ENCODE measurements around the gene CIITA.
A peak's percentile ranks its signal among the peaks of the same experiment; 100 is the strongest.

CIITA gene

DNA sequence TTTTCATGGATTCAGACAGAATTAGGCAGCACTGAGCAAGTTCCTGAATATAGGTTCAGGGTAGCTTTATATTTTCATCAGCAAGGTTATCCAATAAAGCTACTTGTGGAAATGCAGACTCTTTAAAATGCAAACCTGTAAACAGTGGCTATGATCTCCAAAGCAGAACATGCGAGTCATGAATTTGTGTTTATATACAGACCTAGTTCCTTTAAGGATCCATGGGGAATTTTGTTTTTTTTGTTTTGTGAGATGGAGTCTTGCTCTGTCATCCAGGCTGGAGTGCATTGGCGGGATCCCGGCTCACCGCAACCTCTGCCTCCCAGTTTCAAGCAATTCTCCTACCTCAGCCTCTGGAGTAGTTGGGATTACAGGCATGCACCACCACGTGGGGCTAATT, 82.2 kb downstream of the CIITA start:
- no peak overlapping the region for H3K27ac ChIP-seq (ENCODE audit: low read depth, low read length)

DNA sequence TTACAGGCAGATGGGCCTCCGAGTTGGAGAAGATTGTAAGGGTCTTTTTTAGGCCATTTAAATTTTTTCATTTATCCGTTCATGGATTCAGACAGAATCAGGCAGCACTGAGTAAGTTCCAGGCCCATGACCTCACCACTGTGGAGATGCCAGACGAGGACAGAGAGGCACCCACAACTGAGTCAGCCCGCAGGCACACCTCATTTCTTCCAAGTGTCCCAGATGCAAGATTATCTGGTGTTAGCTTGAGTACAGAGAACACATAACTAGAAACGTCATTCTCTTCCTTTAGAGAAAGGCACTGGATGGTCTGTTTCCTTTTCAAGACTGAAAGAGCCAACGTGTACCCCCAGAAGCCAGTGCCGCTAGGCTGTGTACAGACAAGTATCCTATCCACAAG, 84.2 kb downstream of the CIITA start:
- Histone ChIP-seq H3F3A (ENCODE audit: control insufficient read depth, insufficient read depth) (no peaks in the 10 kb centered on the region), H3K79me2 (ENCODE audit: control insufficient read depth, low read length) (peaks cover 15% of the 10 kb centered on the region), H3K4me2 (ENCODE audit: low read length) (no peak overlapping the region), H3K27me3 (ENCODE audit: control insufficient read depth, low read length) (no peaks in the 10 kb centered on the region), H4K20me1 (ENCODE audit: control insufficient read depth, insufficient read depth, low read depth, low read length) (peaks cover 10% of the 10 kb centered on the region), H3K27ac (ENCODE audit: low read depth, low read length) (no peak overlapping the region), H3K9me2 (replicated peaks; ENCODE audit: control insufficient read depth, low read length) (no peaks in the 10 kb centered on the region), H3K36me3 (ENCODE audit: control insufficient read depth, low read length) (peaks cover 54% of the 10 kb centered on the region), H3K4me3 (ENCODE audit: low read length) (no peak overlapping the region), H3K9me3 (ENCODE audit: control insufficient read depth, insufficient read depth, low read length) (no peaks in the 10 kb centered on the region), H3K4me1 (ENCODE audit: control insufficient read depth, low read length) (peaks cover 23% of the 10 kb centered on the region)
- no peak for TF ChIP-seq EZH2phosphoT487 (IDR thresholded peaks at IDR 0.05; ENCODE audit: borderline replicate concordance, low read length)
- TF ChIP-seq, protein P1, sequence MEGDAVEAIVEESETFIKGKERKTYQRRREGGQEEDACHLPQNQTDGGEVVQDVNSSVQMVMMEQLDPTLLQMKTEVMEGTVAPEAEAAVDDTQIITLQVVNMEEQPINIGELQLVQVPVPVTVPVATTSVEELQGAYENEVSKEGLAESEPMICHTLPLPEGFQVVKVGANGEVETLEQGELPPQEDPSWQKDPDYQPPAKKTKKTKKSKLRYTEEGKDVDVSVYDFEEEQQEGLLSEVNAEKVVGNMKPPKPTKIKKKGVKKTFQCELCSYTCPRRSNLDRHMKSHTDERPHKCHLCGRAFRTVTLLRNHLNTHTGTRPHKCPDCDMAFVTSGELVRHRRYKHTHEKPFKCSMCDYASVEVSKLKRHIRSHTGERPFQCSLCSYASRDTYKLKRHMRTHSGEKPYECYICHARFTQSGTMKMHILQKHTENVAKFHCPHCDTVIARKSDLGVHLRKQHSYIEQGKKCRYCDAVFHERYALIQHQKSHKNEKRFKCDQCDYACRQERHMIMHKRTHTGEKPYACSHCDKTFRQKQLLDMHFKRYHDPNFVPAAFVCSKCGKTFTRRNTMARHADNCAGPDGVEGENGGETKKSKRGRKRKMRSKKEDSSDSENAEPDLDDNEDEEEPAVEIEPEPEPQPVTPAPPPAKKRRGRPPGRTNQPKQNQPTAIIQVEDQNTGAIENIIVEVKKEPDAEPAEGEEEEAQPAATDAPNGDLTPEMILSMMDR (IDR thresholded peaks at IDR 0.05; ENCODE audit: low read depth, low read length, poor library complexity, severe bottlenecking), result no peak

More for the DNA sequence above, 82.2 kb downstream of the CIITA start:
- no peaks in the 10 kb centered on the region for H3K27me3 ChIP-seq (ENCODE audit: control insufficient read depth, low read length)
- no peaks in the 10 kb centered on the region for H3K9me3 ChIP-seq (ENCODE audit: control insufficient read depth, insufficient read depth, low read length)
- no peaks in the 10 kb centered on the region for H3K9me2 ChIP-seq (replicated peaks; ENCODE audit: control insufficient read depth, low read length)
- no peaks in the 10 kb centered on the region for H3F3A ChIP-seq (ENCODE audit: control insufficient read depth, insufficient read depth)
- H3K36me3 ChIP-seq (ENCODE audit: control insufficient read depth, low read length), result peaks cover 33% of the 10 kb centered on the region
- H3K79me2 ChIP-seq (ENCODE audit: control insufficient read depth, low read length), result peaks cover 31% of the 10 kb centered on the region
- H3K4me2 ChIP-seq (ENCODE audit: low read length), result no peak overlapping the region
- peaks cover 22% of the 10 kb centered on the region for H3K4me1 ChIP-seq (ENCODE audit: control insufficient read depth, low read length)
- TF ChIP-seq, protein P1 (IDR thresholded peaks at IDR 0.05; ENCODE audit: low read depth, low read length, poor library complexity, severe bottlenecking), result no peak
- TF ChIP-seq EZH2phosphoT487 (IDR thresholded peaks at IDR 0.05; ENCODE audit: borderline replicate concordance, low read length), result no peak
- H3K4me3 ChIP-seq (ENCODE audit: low read length), result no peak overlapping the region
- peaks cover 9% of the 10 kb centered on the region; the same call in 1 of the 2 replicates for H4K20me1 ChIP-seq (ENCODE audit: control insufficient read depth, insufficient read depth, low read depth, low read length)

DNA sequence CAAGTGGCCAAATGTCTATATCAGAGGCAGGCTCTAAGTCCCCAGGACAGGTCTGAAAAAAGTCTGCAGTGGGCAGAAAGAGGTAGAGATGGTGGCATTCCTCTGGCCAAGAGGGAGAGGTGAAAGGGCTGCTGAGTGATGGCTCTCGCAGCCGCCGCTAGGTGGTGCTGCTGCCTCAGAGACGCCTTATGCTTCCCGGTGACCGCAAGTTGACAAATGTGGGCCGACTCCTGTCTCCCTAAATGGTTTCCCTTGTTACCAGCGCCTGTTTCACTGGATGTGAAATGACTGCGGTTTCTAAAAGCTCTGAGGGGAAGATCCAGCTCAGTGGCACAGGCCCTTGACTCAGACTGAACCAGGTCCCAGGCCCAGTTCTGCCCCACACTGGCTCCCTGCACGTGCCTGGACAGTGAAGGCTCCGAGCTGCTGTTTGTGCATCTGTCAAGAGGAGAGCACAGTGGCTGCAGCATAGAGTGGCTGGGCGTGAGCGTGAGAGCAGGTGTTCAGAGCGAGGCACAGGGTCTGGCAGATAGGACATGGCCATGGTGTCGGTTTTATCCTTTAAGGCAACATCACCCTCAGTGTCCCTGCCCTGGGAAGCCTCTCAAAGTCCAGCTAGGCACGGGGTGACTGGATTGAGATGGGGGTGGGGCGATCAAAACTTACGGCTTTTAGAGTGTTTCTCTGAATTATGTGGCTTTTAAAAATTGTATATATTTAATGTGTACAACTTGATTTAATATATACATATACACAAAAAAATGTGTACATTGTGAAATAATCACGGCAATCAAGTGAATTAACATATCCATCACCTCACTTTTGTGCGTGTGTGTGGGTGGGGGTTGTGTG, 87.3 kb downstream of the CIITA start:
- Histone ChIP-seq H3K4me3 (ENCODE audit: low read length) (no peak overlapping the region), H3K4me1 (ENCODE audit: control insufficient read depth, low read length) (peaks cover 18% of the 10 kb centered on the region), H3K36me3 (ENCODE audit: control insufficient read depth, low read length) (peaks cover 51% of the 10 kb centered on the region), H3K9me3 (ENCODE audit: control insufficient read depth, insufficient read depth, low read length) (no peaks in the 10 kb centered on the region), H3K4me2 (ENCODE audit: low read length) (peak overlapping the region; percentile 45), H4K20me1 (ENCODE audit: control insufficient read depth, insufficient read depth, low read depth, low read length) (peaks cover 10% of the 10 kb centered on the region), H3K27me3 (ENCODE audit: control insufficient read depth, low read length) (no peaks in the 10 kb centered on the region), H3K27ac (ENCODE audit: low read depth, low read length) (no peak overlapping the region), H3K79me2 (ENCODE audit: control insufficient read depth, low read length) (peaks cover 3% of the 10 kb centered on the region), H3K9me2 (replicated peaks; ENCODE audit: control insufficient read depth, low read length) (no peaks in the 10 kb centered on the region), H3F3A (ENCODE audit: control insufficient read depth, insufficient read depth) (no peaks in the 10 kb centered on the region)
- TF ChIP-seq, protein P1 (IDR thresholded peaks at IDR 0.05; ENCODE audit: low read depth, low read length, poor library complexity, severe bottlenecking), result peak; percentile 95
- TF ChIP-seq EZH2phosphoT487 (IDR thresholded peaks at IDR 0.05; ENCODE audit: borderline replicate concordance, low read length), result no peak

Data from DOHH2 (cell line).